HepG2 (cell line): ENCODE results near the gene PLSCR2. TPM values are rescaled to one million over a fixed set of nuclear protein-coding genes. Genes with fewer than 3 reads are reported as not detected.

Experiments
- ATAC-seq: fragments of 200-7000 bp; cut with Tn5 transposase; 3 replicates; pipeline ENCODE4 v1.9.1; 2020; ENCODE audit warnings: mild to moderate bottlenecking, moderate library complexity
- BruUV-seq: library from RNA; stranded (reverse); fragments of 400-500 nt; replicated peaks from 2 replicates; lab custom pipeline; 2021; lab: Mats Ljungman, UMichigan
- CTCF ChIA-PET: fragments of 300-600 bp; formaldehyde crosslinking; extraction: SDS; loops from one replicate; lab custom pipeline; 2021; ENCODE audit warnings: low total read pairs, inconsistent platforms, low intra/inter-chr PET ratio; lab: Yijun Ruan, JAX
- POLR2A ChIA-PET: fragments of 350-600 bp; sonication (Branson Sonifier 250); formaldehyde crosslinking; loops from one replicate; lab custom pipeline; 2020; ENCODE audit warnings: antibody characterized with exemption, inconsistent platforms; lab: Yijun Ruan, JAX
- DNase-seq: peaks from one replicate; pipeline ENCODE4 v3.0.0-alpha.2; 2015; ENCODE audit warnings: low spot score
- FAIRE-seq: peaks from 3 replicates; lab custom pipeline; 2011; peaks lifted over from hg19 to GRCh38; lab: Jason Lieb, UNC
- H2AFZ ChIP-seq: one replicate; pipeline ENCODE4 v1.6.1; 2011; ENCODE audit warnings: low read length, inconsistent platforms
- H3K27ac ChIP-seq: fragments of 300-600 bp; 3 replicates; pipeline ENCODE4 v1.8.0; 2011; ENCODE audit warnings: mixed run types, mild to moderate bottlenecking, mixed read lengths, low read length, inconsistent platforms; ENCODE audit not compliant: insufficient read depth; ENCODE audit errors: extremely low read length
- H3K27me3 ChIP-seq, 2 experiments: fragments of 200-600 bp in 1 of 2; 2 replicates in 1 of 2; 3 replicates in 1 of 2; pipeline versions ENCODE4 v1.6.0 to v1.8.0; 2011; ENCODE audit warnings: low read length in 2 of 2, mild to moderate bottlenecking in 2 of 2, moderate library complexity in 2 of 2, inconsistent platforms in 1 of 2; ENCODE audit not compliant: insufficient read depth in 2 of 2, control insufficient read depth in 1 of 2
- H3K36me3 ChIP-seq, 2 experiments: fragments of 200-600 bp in 1 of 2; replicated peaks in 1 of 2; 2 replicates in 1 of 2; 3 replicates in 1 of 2; pipeline versions ENCODE4 v1.5.1 to v1.8.0; 2011; ENCODE audit warnings: low read length in 2 of 2, inconsistent platforms in 1 of 2; ENCODE audit not compliant: insufficient read depth in 2 of 2, control insufficient read depth in 1 of 2
- H3K4me1 ChIP-seq: 2 replicates; pipeline ENCODE4 v1.5.1; 2012; ENCODE audit warnings: low read length, inconsistent platforms; ENCODE audit not compliant: insufficient read depth
- H3K4me2 ChIP-seq: 2 replicates; pipeline ENCODE4 v1.6.0; 2011; ENCODE audit warnings: low read depth, low read length, inconsistent platforms
- H3K4me3 ChIP-seq, 3 experiments: fragments of 200-600 bp in 1 of 3; sonication (generic), shearing (Covaris generic) in 1 of 3; replicated peaks in 1 of 3; 2 replicates each; pipeline ENCODE4 v1.5.1; 2011 to 2016; ENCODE audit warnings: low read length in 3 of 3, inconsistent platforms in 2 of 3, low read depth in 2 of 3, mild to moderate bottlenecking in 2 of 3, control low read depth in 1 of 3, mixed read lengths in 1 of 3; ENCODE audit not compliant: insufficient read depth in 1 of 3
- H3K79me2 ChIP-seq: one replicate; pipeline ENCODE4 v1.6.1; 2011; ENCODE audit warnings: low read length, inconsistent platforms; ENCODE audit not compliant: insufficient read depth
- H3K9ac ChIP-seq: 2 replicates; pipeline ENCODE4 v1.6.0; 2011; ENCODE audit warnings: mild to moderate bottlenecking, low read depth, low read length, inconsistent platforms; ENCODE audit not compliant: insufficient read depth
- H3K9me3 ChIP-seq: 2 replicates; pipeline ENCODE4 v1.5.1; 2012; ENCODE audit warnings: mild to moderate bottlenecking, low read length
- H4K20me1 ChIP-seq: 2 replicates; pipeline ENCODE4 v1.6.0; 2011; ENCODE audit warnings: inconsistent platforms, mild to moderate bottlenecking, low read length, moderate library complexity; ENCODE audit not compliant: insufficient read depth
- GATA4 ChIP-seq: sonication (generic); IDR thresholded peaks from 2 replicates; pipeline ENCODE4 v1.6.1; 2016; ENCODE audit warnings: antibody characterized with exemption, low read depth, borderline replicate concordance
- GMEB2 ChIP-seq: IDR thresholded peaks from 2 replicates; pipeline ENCODE4 v1.6.1; 2016; ENCODE audit warnings: missing biosample characterization, missing genetic modification reagents, low read depth
- HOXA9 ChIP-seq: sonication (generic); formaldehyde crosslinking; IDR thresholded peaks from 2 replicates; pipeline ENCODE4 v1.8.1; 2022; ENCODE audit warnings: missing genetic modification reagents, mild to moderate bottlenecking, moderate library complexity, borderline replicate concordance
- IKZF4 ChIP-seq: sonication (generic); formaldehyde crosslinking; IDR thresholded peaks from 2 replicates; pipeline ENCODE4 v1.5.1; 2020; ENCODE audit warnings: borderline replicate concordance, mild to moderate bottlenecking, low read depth, missing genetic modification reagents; ENCODE audit errors: not compliant biosample characterization
- KAT2B ChIP-seq: fragments of 150-350 bp; IDR thresholded peaks from 2 replicates; pipeline ENCODE4 v1.6.1; 2014; ENCODE audit warnings: low read depth, low read length, borderline replicate concordance
- MAFK ChIP-seq, 2 experiments: IDR thresholded peaks in 1 of 2; conservative IDR thresholded peaks in 1 of 2; 2 replicates each; pipeline ENCODE4 v1.6.1; 2011; ENCODE audit warnings: improper control_type of control experiment in 2 of 2, low read length in 2 of 2
- MTA1 ChIP-seq: sonication (generic); formaldehyde crosslinking; IDR thresholded peaks from 2 replicates; pipeline ENCODE4 v1.4.0; 2020; ENCODE audit warnings: missing genetic modification reagents, mild to moderate bottlenecking, borderline replicate concordance
- RFX1 ChIP-seq: fragments of 450-650 bp; IDR thresholded peaks from 2 replicates; pipeline ENCODE4 v1.6.1; 2017
- SAFB2 ChIP-seq: sonication (generic); formaldehyde crosslinking; IDR thresholded peaks from 2 replicates; pipeline ENCODE4 v1.5.1; 2020; ENCODE audit warnings: missing genetic modification reagents, low read depth, mild to moderate bottlenecking, borderline replicate concordance
- STAG1 ChIP-seq: sonication (generic); formaldehyde crosslinking; IDR thresholded peaks from 2 replicates; pipeline ENCODE4 v1.4.0; 2020; ENCODE audit warnings: missing genetic modification reagents
- ZBTB21 ChIP-seq: sonication (generic); formaldehyde crosslinking; IDR thresholded peaks from 2 replicates; pipeline ENCODE4 v1.4.0; 2020; ENCODE audit warnings: missing genetic modification reagents
- ZNF160 ChIP-seq: sonication (generic); formaldehyde crosslinking; IDR thresholded peaks from 2 replicates; pipeline ENCODE4 v1.8.0; 2022; ENCODE audit warnings: mild to moderate bottlenecking, inconsistent platforms, missing genetic modification reagents
- ZNF513 ChIP-seq: sonication (generic); formaldehyde crosslinking; conservative IDR thresholded peaks from 2 replicates; pipeline ENCODE4 v1.5.0; 2020; ENCODE audit warnings: missing genetic modification reagents
- ZNF530 ChIP-seq: sonication (generic); formaldehyde crosslinking; IDR thresholded peaks from 2 replicates; pipeline ENCODE4 v1.5.0; 2020; ENCODE audit warnings: low read depth, mild to moderate bottlenecking, missing genetic modification reagents
- ZNF644 ChIP-seq: IDR thresholded peaks from 2 replicates; pipeline ENCODE4 v1.6.1; 2016; ENCODE audit warnings: low read depth
- ZNF800 ChIP-seq: sonication (generic); formaldehyde crosslinking; IDR thresholded peaks from 2 replicates; pipeline ENCODE4 v1.4.0; 2020; ENCODE audit warnings: missing genetic modification reagents
- WGBS: methylation state at CpG from one replicate; pipeline ENCODE4 v1.1.6; 2017; ENCODE audit warnings: low lambda C conversion rate; 5-methylcytosine and 5-hydroxymethylcytosine counted together
- in situ Hi-C: cut with HindIII; loops from 2 replicates; pipeline ENCODE4 v1.10.0; 2017; ENCODE audit warnings: low pct_unique_long_range_greater_than_20kb; ENCODE audit not compliant: extremely low pct_ligation_motif_present
- intact Hi-C: fragments of 100-400 bp; cut with micrococcal nuclease; formaldehyde crosslinking; loops from one replicate; pipeline ENCODE4 v1.10.0; 2022; ENCODE audit not compliant: unreplicated experiment
- polyA plus RNA-seq, 8 experiments: library from polyadenylated mRNA; depleted of rRNA in 3 of 8; stranded (reverse) in 7 of 8; unstranded in 1 of 8; fragments of >200 nt; fragmentation: Illumina TruSeq in 4 of 8; extraction: Trizol in 4 of 8; gene quantifications; 2 replicates each; pipeline versions ENCODE4 v1.2.1 to v1.2.3, GENCODE V29; 2011 to 2016; ENCODE audit warnings: low read depth in 4 of 8, missing spikeins in 1 of 8, mixed read lengths in 1 of 8; ENCODE audit not compliant: insufficient read depth in 1 of 8
- total RNA-seq, 5 experiments: library from RNA; depleted of rRNA; stranded (reverse); fragments of >200 nt; fragmentation: Illumina TruSeq; extraction: Trizol; gene quantifications; 2 replicates each; pipeline ENCODE4 v1.2.3, GENCODE V29; 2016; ENCODE audit warnings: low read depth in 1 of 5

The PLSCR2 gene
- total and polyA plus RNA-seq, 2 of the 13 experiments (the other 11 are each of a cell fraction or from before 2014, with no cell fraction given) = not detected

GRCh38 chr3:146464005-146464595 is 5.3 kb downstream of the PLSCR2 start:
- no peak for DNase-seq
- BruUV-seq = no TSS peak
- Histone ChIP-seq H3K79me2 (no peaks in the 10 kb centered on the region), H3K9ac (no peak overlapping the region), H3K9me3 (no peaks in the 10 kb centered on the region), H3K27me3 (no peaks in the 10 kb centered on the region)
- in situ Hi-C loops = no loop called here
- CTCF ChIA-PET = no interaction called here
- TF ChIP-seq GATA4 (no peak), IKZF4 (no peak), RFX1 (no peak), ZNF513 (CRISPR knock-in tag) (no peak), ZNF160 (CRISPR knock-in tag) (no peak), STAG1 (CRISPR knock-in tag) (no peak), MAFK (conservative IDR thresholded peaks at IDR 0.05 in 1 of 2, IDR thresholded peaks at IDR 0.05 in 1 of 2; ENCODE audit: low read length in 2 of 2) (no peak), ZBTB21 (CRISPR knock-in tag) (no peak), ZNF530 (CRISPR knock-in tag) (no peak), HOXA9 (CRISPR knock-in tag) (no peak), MTA1 (CRISPR knock-in tag) (no peak), GMEB2 (CRISPR knock-in tag) (no peak), ZNF644 (CRISPR knock-in tag) (no peak), ZNF800 (CRISPR knock-in tag) (no peak), SAFB2 (CRISPR knock-in tag) (no peak), KAT2B (no peak)
- TF ChIP-seq, all 625 proteins: peak for 0
- FAIRE-seq (no peak), ATAC-seq (no peak)
- 24% methylated on average over 2 of the region's 2 CpGs for WGBS
- H4K20me1 ChIP-seq = no peaks in the 10 kb centered on the region
- POLR2A ChIA-PET = no interaction called here
- H3K4me3 ChIP-seq = no peak overlapping the region
- intact Hi-C loops = no loop called here
- no peaks in the 10 kb centered on the region for H3K36me3 ChIP-seq
- no peak overlapping the region for H3K27ac ChIP-seq
- no peak overlapping the region for H2AFZ ChIP-seq
- H3K4me1 ChIP-seq = no peaks in the 10 kb centered on the region
- no peak overlapping the region for H3K4me2 ChIP-seq
